GM21447 (cell line): ENCODE data around the gene GDPD1.
"Not testable (repeated sequence)": the region's sequence is repeated elsewhere in the genome, so short reads cannot be mapped to it uniquely, and the experiment has no call there.

ENCODE experiments used
- ATAC-seq: cut with Tn5 transposase; IDR thresholded peaks from one replicate; pipeline ENCODE4 v1.9.1; 2021; ENCODE audit not compliant: unreplicated experiment

Gene GDPD1

DNA sequence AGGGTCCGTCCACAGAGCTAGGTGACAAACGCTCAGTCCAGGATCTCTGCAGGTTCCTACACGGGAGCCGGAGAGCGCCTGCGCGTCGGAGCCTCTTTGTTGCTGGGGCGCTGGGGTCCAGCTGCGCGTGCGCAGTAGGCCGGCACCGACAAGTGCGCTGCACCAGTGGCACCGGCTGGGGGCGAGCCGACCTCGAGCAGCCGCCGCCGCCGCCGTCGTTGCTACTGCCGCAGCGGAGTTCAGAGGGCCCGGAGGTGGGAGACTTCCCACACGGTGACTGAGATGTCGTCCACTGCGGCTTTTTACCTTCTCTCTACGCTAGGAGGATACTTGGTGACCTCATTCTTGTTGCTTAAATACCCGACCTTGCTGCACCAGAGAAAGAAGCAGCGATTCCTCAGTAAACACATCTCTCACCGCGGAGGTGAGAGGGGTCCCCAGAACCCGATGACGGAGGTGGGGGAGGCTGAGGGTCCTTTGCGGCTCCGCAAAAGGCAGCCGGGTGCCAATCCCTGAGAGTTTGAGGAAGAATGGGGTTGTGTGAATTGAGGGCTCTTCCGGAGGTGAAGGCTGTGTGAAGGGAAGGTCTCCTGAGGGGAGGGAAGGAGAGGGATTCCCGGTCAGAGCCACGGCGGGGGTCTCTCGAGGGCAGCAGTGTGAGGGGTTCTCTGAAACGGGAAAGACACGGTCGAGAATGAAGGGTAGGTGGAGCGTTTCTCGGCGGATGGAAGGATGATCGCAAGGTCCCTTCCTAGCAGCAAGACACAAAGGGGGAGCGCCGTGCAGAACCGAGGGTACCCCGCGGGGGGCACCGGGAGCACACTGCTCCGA is at the start of gene GDPD1:
Gene GDPD1, plus strand, starts transcription at position 184 of the 831 bp plus-strand sequence. Its CDS starts 99 bp downstream, at position 283.
- peak; percentile 89 for ATAC-seq

DNA sequence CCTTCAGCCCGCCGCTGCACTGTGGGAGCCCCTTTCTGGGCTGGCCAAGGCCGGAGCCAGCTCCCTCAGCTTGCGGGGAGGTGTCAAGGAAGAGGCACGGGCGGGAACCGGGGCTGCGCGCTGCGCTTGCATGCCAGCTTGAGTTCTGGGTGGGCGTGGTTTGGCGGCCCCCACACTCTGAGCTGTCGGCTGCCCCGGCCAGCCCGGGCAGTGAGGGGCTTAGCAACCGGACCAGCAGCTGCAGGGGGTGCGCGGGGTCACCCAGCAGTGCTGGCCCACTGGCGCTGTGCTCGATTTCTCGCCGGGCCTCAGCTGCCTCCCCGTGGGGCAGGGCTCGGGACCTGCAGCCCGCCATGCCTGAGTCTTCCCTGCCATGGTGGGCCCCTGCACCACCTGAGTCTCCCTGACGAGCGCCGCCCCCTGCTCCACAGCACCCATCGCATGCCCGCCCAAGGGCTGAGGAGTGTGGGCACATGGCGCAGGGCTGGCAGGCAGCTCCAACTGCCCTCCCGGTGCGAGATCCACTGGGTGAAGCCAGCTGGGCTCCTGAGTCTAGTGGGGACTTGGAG is 47.8 kb upstream of the GDPD1 start:
- no peak for ATAC-seq

DNA sequence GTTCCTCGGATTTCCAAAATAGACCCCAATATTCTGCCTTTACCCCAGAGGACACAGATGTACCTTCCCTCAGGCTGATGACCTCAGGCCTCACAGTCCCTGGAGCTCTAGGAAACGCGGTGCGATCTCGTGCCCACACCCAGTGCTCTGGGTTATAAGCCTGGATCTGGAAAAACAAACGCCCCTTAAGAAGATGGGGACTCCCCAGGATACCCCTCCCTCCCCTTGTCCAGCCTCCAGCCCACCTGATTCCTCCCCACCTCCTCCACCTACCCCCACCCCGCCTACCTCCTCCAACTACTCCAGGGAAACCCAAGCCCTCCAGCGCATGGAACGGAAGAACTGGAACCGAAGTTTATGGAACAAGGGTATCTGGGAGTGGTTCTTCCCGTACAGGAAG is 45.6 kb upstream of the GDPD1 start:
- ATAC-seq, result no peak

DNA sequence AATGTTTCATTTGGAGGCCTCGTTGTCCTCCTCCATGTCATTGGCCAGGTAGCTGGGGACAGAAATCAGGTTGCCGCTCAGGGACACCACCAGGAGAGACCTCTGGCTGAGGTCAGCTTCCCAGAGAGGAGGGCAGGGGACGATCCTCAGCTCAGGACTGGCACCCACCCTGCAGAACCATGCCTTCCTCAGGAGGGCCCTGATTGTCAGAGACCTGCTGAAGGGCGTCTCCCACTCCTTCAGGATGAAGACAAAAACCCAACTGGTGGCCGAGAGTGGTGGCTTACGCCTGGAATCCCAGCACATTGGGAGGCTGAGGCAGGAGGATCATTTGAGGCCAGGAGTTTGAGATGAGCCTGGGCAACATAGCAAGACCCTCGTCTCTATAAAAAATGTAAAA is 45.2 kb upstream of the GDPD1 start:
- no peak for ATAC-seq

DNA sequence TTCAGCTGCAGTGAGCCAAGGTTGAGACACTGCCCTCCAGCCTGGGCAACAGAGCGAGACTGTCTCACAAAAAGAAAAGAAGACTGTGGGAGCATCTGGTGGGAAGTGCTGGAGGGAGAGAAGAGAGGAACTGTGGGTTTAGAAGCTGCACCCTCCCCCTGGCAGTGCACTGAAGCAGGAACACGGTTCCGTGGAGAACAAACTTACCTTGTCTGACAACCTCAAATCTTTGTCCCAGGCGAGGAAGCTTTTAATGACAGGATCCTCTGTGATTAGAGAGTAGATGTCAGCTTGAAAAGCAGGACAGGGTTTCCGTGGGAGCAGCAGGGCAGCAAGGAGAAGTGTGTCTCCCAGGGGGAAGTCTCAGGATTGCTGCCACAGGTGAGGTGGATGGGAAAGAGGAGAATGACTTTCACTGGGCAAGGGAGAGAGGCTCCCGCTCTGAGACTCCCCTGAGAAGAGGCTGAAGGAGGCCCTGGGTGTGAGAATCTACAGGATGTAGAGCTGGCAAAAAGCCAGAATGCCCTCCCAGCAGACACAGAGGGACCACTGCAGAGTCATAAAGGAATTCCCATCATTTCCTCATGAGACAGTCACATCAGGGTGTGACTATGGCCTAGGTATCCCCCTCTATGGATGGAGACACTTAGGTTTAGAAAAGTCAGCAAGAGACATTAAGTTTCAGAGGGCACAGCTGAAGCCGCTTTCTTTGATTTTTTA is 41.9 kb upstream of the GDPD1 start:
- ATAC-seq, result no peak

- ATAC-seq, result not testable (repeated sequence)
Measured at GRCh38 chr17:59179601-59180000, 40.7 kb upstream of the GDPD1 start.

- no peak for ATAC-seq
Measured at GRCh38 chr17:59180626-59181025, 39.7 kb upstream of the GDPD1 start.

DNA sequence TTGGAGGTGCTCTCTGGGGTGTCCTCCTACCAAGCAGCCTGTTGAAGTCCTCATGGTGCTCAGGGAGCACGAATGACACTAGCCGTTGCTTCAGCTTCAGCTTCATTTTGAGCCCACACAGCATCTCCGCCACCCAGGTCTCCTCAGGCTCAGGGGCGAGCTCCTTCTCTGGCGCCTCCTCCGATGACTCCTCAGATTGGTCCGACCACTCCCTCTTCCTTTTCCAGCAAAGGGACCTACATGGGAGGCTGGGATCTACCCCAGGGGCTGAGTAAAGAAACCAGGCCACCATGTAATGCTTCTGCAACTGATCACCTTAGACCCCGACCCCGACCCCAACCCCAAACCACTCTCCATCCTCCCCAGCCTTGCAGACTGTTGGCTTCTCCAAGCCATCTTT is 38.8 kb upstream of the GDPD1 start:
- ATAC-seq, result no peak

- no peak for ATAC-seq
Measured at GRCh38 chr17:59185997-59186396, 34.3 kb upstream of the GDPD1 start.

- no peak for ATAC-seq
Measured at GRCh38 chr17:59186850-59187249, 33.5 kb upstream of the GDPD1 start.

DNA sequence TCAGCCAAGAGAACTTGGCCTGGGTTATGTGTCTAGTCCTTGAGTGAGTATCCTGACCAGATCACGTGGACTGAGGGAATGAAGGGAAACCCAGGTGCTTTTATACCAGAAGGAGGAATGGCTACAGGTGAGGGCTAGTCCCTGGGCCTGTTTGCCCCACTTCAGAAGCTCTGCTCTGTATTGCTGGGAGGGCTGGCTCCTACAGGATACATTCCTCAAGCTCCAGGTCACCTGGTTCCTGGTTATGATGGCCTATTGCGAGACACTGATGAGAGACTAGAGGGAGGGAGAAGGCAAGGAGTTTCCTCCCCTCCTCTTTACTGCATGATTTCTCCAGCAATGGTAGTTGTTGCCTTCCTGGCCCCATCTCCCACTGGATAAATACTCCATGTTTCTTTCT is 29.5 kb upstream of the GDPD1 start:
- ATAC-seq, result no peak

DNA sequence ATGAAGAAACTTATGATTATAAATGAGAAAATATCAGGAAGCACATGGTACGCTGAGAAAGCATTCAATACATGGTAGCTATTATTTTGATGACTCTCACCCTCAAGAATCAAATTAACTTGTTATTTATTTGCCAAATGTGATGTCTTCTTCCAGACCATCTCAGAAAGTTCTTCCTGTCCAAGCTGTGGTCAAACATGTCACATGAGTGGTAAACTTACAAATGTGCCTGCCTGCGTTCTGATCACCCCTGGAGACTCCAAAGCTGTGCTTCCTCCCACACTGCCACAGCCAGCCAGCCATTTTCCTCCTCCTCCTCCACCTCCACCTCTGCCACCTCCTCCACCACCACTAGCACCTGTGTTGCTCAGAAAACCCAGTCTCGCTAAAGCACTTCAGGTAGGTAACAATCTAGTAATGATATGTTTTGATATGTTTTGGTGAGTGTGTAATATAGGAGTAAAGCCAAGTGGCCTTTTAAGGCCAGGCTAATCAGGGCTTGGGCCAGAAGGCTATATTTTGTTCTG is 26.9 kb upstream of the GDPD1 start:
- no peak for ATAC-seq

DNA sequence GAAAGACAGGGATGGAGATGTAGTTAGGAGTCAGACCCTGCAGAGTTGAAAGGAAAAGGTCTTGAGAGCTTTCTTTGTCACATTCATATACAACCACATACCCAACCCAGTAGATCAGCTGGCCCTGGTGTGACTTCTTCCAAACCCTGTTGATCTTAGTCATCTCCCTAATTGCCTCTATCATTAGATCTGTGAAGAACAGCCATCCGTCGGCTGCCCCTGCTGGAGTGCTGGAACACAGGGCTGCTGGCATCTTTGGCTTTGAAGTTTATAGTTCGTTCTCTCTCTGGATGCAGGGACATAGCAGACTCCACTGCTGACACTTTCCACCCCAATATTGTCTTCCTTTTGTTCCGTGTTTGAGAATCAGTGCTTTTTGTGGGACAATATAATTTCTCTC is 20.9 kb upstream of the GDPD1 start:
- no peak for ATAC-seq

GRCh38 chr17:59202320-59202719 is 18.0 kb upstream of the GDPD1 start:
- ATAC-seq, result no peak

DNA sequence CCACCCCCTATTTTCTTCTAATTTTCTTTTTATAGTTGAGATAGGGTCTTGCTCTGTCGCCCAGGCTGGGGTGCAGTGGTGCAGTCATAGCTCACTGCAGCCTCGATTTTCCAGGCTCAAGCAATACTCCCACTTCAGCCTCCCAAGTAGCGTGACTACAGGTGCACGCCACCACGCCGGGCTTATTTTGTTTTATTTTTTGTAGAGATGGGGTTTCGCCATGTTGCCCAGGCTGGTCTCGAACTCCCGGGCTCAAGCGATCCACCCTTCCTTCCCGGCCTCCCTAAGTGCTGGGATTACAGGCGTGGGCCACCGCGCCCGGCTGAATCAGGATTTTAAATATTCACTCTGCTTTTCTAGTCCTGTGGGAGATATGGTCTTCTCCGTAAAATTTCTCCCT is 941 bp upstream of the GDPD1 start:
- no peak for ATAC-seq

DNA sequence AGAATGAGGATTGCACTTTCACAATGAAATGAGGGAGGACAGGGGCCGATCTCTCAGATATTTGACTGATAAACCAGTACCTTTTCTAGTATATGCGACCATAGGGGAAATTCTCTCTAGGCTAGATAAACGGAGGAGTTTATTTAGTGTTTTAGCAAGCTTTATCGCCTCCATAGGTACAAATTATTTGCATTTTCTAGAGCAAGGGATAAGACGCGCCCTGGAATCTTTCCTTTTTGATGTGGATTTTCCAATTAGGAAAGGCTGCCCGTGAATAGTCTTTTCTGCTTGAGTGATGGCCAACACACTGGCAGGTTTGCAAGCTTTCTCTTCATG is 351 bp upstream of the GDPD1 start:
- ATAC-seq, result peak; percentile 3

- ATAC-seq, result no peak
Measured at GRCh38 chr17:59221159-59221847, 992 bp downstream of the GDPD1 start.

DNA sequence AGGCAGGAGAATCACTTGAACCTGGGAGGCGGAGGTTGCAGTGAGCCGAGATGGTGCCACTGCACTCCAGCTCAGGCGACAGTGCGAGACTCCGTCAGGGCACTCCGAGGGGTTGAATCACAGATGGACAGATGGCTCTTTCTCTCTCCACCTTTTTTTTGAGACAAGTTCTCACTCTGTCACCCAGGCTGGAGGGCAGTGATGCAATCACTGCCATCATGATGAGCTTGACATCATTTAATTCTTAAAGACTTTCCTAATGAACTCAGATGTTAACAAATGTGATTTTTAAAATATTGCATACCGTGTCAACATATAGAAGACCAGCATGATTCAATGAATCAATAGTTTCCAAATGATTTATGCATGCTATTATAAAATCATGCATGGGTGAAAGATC is 3.5 kb downstream of the GDPD1 start:
- no peak for ATAC-seq

DNA sequence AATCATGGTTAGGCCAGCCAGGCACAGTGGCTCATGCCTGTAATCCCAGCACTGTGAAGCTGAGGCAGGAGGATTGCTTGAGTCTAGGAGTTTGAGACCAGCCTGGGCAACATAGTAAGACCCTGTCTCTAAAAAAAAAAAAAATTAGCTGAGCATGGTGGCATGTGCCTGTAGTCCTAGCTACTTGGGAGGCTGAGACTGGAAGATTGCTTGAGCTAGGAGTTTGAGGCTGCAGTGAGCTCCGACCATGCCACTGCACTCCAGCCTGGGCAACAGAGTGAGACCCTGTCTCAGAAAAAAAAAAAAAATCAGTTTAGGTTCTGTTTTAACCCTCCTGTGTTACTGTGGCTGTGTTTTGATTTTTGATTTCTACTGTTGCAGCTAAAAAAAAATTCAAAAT is 8.3 kb downstream of the GDPD1 start:
- ATAC-seq, result not testable (repeated sequence)

DNA sequence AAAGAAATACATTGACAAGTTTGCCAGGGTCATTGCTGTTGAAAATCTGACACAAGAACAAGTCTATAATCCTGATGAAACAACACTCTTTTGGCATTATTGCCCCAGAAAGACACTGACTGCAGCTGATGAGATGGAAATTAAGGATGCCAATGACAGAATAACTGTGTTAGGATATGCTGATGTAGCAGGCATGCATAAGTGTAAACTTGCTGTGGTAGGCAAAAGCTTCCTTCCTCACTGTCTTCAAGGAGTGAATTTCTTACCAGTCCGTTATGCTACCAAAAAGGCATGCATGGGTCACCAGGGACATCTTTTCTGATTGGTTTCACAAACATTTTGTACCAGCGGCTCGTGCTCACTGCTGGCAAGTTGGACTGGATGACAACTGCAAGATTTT is 10.5 kb downstream of the GDPD1 start:
- no peak for ATAC-seq

GRCh38 chr17:59234631-59235030 is 14.3 kb downstream of the GDPD1 start:
- no peak for ATAC-seq
